DLD1 (cell line): ENCODE results near the gene RAB5B.

Experiments
- in situ Hi-C: cut with HindIII; loops from 2 replicates; pipeline ENCODE4 v1.10.0; 2017; ENCODE audit warnings: low sequenced_read_pairs

RAB5B gene

GRCh38 chr12:55973599-55974307 lies at the start of gene RAB5B:
TSS of gene RAB5B (plus strand) at chr12:55974078. CDS start at chr12:55986961, 12,883 bp downstream.
- in situ Hi-C loops: no loop called here

GRCh38 chr12:55925371-55925770 lies 48.5 kb upstream of the RAB5B start:
- in situ Hi-C loops: no loop called here

GRCh38 chr12:55925870-55926737 lies 47.8 kb upstream of the RAB5B start:
- in situ Hi-C loops: no loop called here

- in situ Hi-C loops: no loop called here
These were observed 46.9 kb upstream of the RAB5B start for GRCh38 chr12:55926738-55927587.

DNA sequence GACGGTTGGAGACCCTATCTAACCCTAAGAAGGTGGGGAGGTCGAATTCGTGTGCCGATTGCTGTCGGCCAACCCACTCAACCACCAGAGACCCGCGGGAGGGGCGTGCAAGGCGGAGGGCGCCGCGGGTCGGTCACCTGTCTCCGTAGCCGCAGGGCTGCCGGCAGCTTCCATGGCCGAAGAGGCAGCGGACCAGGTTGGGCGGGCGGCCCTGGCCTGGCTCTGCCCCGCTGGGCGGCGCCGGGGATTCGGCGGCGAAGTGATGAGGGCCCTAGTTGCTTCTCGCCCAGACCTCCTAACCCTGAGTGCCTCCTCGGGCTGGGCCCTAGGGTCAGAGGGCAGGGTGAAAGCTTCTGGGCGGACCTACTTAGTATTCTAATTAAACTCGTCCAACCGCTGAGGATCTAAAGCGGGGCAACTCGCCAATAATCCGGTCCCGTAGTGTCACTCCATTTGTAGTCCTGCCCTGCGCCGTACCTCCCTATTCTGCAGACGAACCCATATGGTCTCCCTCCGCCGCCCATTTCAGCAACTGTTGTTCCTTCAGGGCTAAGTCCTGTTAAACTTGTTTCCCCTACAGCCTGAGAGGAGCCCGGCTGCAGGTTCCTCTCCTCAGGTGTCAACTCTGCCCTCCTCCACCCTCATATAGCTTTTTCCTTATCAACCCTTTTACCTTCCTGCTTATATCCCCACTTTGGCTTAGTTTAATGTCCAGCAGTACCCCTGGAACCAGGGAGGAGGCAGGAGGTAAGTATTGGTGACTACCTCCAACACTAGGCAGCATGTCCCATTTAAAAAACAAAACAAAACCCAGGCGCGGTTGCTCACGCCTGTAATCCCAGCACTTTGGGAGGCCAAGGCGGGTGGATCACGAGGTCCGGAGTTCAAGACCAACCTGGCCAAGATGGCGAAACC lies 46.0 kb upstream of the RAB5B start, which contains the start of gene PYM1:
TSS of gene PYM1 (minus strand) at position 307 of the 915 bp plus-strand sequence. CDS start at position 174, 133 bp downstream.
- in situ Hi-C loops: no loop called here

GRCh38 chr12:55929306-55929791 lies 44.5 kb upstream of the RAB5B start:
- in situ Hi-C loops: no loop called here

- in situ Hi-C loops: no loop called here
These were observed 43.0 kb upstream of the RAB5B start, which contains the start of gene DGKA for GRCh38 chr12:55930771-55931316. TSS of gene DGKA (plus strand) at chr12:55931162. CDS start at chr12:55936504, 5,342 bp downstream.

- in situ Hi-C loops: no loop called here
These were observed 42.5 kb upstream of the RAB5B start for GRCh38 chr12:55931317-55931779.

GRCh38 chr12:55931780-55932550 lies 41.9 kb upstream of the RAB5B start:
- in situ Hi-C loops: no loop called here

DNA sequence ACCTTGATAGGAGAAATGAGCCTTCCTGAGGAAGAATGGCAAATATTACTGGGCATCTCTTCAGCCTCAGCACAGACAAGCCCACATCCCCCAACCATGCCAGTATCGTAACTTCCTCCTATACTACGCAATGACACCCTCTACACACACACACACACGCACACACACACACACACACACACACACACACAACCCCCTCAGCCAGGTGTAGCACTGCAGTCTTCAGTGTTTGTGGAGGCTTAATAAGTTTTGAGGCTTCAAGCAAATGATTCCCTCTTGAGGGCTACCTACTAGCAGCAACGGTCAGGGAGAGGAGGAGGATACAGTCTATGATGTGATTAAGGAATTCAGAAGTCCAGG lies 41.3 kb upstream of the RAB5B start:
- in situ Hi-C loops: no loop called here

- in situ Hi-C loops: no loop called here
These were observed 40.6 kb upstream of the RAB5B start for GRCh38 chr12:55933169-55933798.

DNA sequence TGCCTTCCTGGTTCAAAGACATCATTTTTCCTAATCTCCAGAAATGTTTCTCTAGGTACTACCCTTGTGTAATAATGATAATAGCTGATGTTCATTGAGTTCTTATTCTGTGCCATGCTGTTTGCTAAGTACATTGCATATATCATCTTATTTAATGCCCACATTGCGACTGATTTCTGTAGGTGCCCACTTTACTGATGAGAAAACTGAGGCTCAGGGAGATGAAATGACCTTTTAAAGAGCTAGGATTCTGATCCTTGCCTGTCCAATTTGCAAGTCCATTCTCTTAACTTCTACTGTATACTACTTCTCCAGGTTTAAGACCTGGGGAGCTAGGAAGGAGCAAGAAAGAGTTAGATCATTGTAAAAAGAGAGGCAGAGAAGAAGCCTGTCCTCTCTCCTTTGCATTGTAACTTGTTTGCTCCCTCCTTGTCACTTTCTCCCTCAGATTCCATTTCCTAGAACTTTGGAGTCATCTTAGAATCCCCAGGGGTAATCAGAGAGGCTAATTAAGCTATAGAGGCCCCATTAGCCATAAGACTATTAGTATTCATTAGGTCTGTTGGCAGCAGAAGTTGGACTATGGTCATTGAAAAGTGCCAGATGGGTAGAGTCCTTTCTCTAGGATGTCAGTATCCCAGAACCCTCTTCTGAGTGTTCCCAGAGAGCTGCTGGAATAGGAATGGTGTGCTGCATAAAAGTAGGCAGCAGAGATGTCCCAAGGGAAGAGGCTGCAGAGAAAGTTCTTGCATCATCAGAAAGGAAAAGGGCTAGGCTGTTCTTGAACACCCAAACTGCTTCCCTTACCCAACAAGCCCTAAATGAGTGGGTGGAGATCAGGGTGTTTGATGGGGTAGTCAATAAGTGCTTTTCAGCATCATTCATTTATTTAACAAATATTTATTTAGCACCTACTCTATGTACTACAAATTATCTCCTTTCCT lies 39.8 kb upstream of the RAB5B start:
- in situ Hi-C loops: no loop called here

DNA sequence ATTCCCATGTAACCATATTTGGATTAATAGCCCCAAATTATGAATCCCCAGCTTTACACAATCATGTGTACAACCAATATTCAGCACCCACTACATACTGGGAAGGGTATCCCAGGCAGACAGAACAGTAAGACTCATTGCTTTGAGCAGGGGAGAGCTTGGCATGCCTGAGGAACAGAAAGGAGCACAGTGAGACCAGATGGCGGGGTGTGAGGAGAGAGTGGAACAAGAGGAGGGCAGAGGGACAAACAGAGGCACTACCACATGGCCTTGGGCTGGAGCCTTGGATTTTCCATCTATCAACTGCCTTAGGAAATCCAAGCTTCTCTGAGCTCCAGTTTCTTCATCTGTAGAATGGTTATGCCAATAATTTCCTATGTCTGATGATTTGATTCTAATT lies 39.1 kb upstream of the RAB5B start:
- in situ Hi-C loops: no loop called here

- in situ Hi-C loops: no loop called here
These were observed 38.1 kb upstream of the RAB5B start for GRCh38 chr12:55935738-55936151.

- in situ Hi-C loops: no loop called here
These were observed 35.9 kb upstream of the RAB5B start for GRCh38 chr12:55937981-55938380.

DNA sequence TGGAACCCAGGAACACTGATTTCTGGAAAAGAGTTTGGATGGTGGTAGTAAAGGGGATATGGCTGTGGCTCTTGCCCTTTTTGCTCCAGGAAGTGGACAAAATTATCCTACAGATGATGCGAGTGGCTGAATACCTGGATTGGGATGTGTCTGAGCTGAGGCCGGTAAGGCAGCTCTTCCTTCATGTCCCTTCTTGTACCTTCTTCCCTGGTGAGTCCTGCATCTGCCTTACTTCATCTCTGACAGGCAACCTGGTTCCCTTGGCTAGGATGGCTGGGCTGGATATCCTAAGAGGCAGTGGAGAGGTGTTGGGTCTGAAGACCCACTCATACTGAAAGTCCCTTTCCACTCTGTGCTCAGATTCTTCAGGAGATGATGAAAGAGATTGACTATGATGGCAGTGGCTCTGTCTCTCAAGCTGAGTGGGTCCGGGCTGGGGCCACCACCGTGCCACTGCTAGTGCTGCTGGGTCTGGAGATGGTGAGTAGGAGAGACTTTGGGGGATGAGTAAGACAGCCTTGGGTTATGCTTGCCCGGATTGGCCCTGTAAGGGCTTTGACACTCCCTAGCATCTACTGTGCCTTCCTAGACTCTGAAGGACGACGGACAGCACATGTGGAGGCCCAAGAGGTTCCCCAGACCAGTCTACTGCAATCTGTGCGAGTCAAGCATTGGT lies 34.9 kb upstream of the RAB5B start:
- in situ Hi-C loops: no loop called here
